ENCODE measurements around the gene BOLA1. TPM values are rescaled to one million over a fixed set of nuclear protein-coding genes. Genes with fewer than 3 reads are reported as not detected.
A peak's percentile ranks its signal among the peaks of the same experiment; 100 is the strongest.

Gene BOLA1
- total and polyA plus RNA-seq, 2 of the 13 experiments (the other 11 are each of a cell fraction or from before 2014, with no cell fraction given), result 3.2 to 4.2 TPM

DNA sequence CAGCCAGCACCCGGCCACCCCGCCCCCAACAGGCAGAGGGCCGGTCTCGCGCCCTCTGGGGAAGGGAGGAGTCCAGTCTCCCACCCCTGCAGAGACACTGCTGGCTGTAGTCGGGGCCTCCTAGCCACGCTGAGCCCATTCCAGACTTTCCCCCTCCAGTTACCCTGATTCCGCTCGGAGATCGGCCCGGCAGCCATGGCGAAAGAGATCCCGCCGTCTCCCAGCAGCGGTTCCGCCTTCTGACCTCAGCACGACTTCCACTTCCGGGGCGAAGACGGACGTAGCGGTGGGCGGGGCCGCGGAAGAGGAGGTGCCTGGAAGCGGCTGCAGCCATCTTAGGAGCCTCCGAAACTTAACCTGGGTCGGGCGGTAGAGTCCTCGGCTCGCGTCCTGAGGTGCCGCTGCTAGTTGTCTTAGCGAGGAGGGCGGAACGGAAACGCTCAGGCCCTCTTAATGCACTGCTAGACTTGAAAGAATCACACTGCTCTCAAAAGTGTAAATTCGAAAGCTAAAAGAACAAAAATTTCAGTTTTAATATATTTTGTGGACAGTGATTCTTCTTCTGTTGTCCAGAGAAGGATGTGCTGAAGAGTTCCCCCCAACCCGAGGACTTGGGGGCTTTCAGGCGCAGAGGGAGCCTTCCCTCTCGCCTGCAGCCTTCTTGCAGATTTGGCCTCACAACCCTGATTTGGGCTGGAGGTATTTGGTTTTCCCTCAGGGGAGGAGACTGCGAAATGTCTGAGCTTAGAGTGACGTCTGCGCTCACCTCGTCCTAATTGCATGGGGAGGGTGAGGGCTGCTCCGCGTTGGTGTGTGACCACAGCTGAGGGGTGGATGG is 28.4 kb downstream of the BOLA1 start, which contains the start of gene SF3B4 (continued):
- TF ChIP-seq SNAPC4 (CRISPR knock-in tag; IDR thresholded peaks at IDR 0.05), result 0 out of 2 replicates have a peak, but pooled peaks have one; percentile 24
- TF ChIP-seq ZNF768 (CRISPR knock-in tag; IDR thresholded peaks at IDR 0.05), result no peak
- no peak for TF ChIP-seq STAT5B (CRISPR knock-in tag; IDR thresholded peaks at IDR 0.05)
- no peak for TF ChIP-seq ZNF138 (CRISPR knock-in tag; IDR thresholded peaks at IDR 0.05; ENCODE audit: low read depth)
- TF ChIP-seq, protein P1, sequence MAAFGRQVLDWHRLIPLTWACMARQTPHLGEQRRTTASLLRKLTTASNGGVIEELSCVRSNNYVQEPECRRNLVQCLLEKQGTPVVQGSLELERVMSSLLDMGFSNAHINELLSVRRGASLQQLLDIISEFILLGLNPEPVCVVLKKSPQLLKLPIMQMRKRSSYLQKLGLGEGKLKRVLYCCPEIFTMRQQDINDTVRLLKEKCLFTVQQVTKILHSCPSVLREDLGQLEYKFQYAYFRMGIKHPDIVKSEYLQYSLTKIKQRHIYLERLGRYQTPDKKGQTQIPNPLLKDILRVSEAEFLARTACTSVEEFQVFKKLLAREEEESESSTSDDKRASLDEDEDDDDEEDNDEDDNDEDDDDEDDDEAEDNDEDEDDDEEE (CRISPR knock-in tag; IDR thresholded peaks at IDR 0.05), result no peak
- 0 out of 2 replicates have a peak, but pooled peaks have one; percentile 48 for TF ChIP-seq KLF12 (CRISPR knock-in tag; IDR thresholded peaks at IDR 0.05; ENCODE audit: borderline replicate concordance)
- no peak; the same call in 1 of the 2 replicates for TF ChIP-seq DR1 (CRISPR knock-in tag; IDR thresholded peaks at IDR 0.05)
- no peak for TF ChIP-seq PAF1 (CRISPR knock-in tag; IDR thresholded peaks at IDR 0.05)
- peak; percentile 95 for TF ChIP-seq PHF20 (CRISPR knock-in tag; IDR thresholded peaks at IDR 0.05)
- no peak for TF ChIP-seq ZNF24 (IDR thresholded peaks at IDR 0.05)
- peak; percentile 81; the same call in 1 of the 2 replicates for TF ChIP-seq ZNF670 (CRISPR knock-in tag; IDR thresholded peaks at IDR 0.05; ENCODE audit: borderline replicate concordance)
- TF ChIP-seq, protein P2, sequence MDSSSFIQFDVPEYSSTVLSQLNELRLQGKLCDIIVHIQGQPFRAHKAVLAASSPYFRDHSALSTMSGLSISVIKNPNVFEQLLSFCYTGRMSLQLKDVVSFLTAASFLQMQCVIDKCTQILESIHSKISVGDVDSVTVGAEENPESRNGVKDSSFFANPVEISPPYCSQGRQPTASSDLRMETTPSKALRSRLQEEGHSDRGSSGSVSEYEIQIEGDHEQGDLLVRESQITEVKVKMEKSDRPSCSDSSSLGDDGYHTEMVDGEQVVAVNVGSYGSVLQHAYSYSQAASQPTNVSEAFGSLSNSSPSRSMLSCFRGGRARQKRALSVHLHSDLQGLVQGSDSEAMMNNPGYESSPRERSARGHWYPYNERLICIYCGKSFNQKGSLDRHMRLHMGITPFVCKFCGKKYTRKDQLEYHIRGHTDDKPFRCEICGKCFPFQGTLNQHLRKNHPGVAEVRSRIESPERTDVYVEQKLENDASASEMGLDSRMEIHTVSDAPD (CRISPR knock-in tag; IDR thresholded peaks at IDR 0.05), result no peak
- TF ChIP-seq, protein P3, sequence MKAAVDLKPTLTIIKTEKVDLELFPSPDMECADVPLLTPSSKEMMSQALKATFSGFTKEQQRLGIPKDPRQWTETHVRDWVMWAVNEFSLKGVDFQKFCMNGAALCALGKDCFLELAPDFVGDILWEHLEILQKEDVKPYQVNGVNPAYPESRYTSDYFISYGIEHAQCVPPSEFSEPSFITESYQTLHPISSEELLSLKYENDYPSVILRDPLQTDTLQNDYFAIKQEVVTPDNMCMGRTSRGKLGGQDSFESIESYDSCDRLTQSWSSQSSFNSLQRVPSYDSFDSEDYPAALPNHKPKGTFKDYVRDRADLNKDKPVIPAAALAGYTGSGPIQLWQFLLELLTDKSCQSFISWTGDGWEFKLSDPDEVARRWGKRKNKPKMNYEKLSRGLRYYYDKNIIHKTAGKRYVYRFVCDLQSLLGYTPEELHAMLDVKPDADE (CRISPR knock-in tag; IDR thresholded peaks at IDR 0.05), result no peak
- TF ChIP-seq ARID4A (CRISPR knock-in tag; IDR thresholded peaks at IDR 0.05; ENCODE audit: borderline replicate concordance), result peak; percentile 93
- TF ChIP-seq ZNF674 (CRISPR knock-in tag; IDR thresholded peaks at IDR 0.05; ENCODE audit: low read depth), result no peak

Data from HepG2 (cell line).